MM.1S (cell line): ENCODE data around the gene FBXO17.

ENCODE experiments used
- CTCF ChIP-seq: fragments of 300-600 bp; sonication (generic); IDR thresholded peaks from 2 replicates; pipeline ENCODE4 v1.5.1; 2016; ENCODE audit warnings: antibody characterized with exemption, low read length, mixed read lengths
- EZH2phosphoT487 ChIP-seq: fragments of 300-600 bp; sonication (generic); IDR thresholded peaks from 2 replicates; pipeline ENCODE4 v1.6.1; 2018; ENCODE audit warnings: antibody characterized with exemption, low read length

DNA sequence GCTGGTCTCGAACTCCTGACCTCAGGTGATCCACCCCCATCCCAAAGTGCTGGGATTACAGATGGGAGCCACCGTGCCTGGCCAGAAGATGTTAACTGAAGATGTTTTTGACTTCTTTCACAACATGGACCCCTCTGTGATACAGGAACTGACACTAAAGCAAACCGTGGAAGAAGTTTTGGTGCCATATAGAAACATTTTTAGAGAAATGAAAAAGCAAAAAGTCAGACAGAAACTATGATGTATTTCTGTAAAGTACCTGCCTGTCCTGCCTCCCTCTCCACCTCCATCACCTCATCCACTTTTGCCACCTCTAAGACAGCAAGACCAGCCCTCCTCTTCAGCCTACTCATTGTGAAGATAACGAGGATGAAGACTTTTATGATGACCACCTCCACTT is 45.5 kb upstream of the FBXO17 start:
- TF ChIP-seq CTCF (no peak), EZH2phosphoT487 (no peak)
